Endothelial cell of umbilical vein (primary cell): ENCODE measurements around the gene DAO. TPM values are rescaled to one million over a fixed set of nuclear protein-coding genes. Genes with fewer than 3 reads are reported as not detected.
A peak's percentile ranks its signal among the peaks of the same experiment; 100 is the strongest.

Experiments
- BruUV-seq: library from RNA; stranded (reverse); fragments of 400-500 nt; replicated peaks from 2 replicates; lab custom pipeline; 2021; lab: Mats Ljungman, UMichigan
- CTCF ChIA-PET: fragments of 300-600, 350-600 bp; sonication (Branson Sonifier 250); formaldehyde crosslinking; loops from one replicate; lab custom pipeline; 2021; ENCODE audit warnings: antibody characterized with exemption, inconsistent platforms; lab: Charles Lee
- POLR2A ChIA-PET: fragments of 300-600, 350-600 bp; sonication (Branson Sonifier 250); formaldehyde crosslinking; loops from one replicate; lab custom pipeline; 2021; ENCODE audit warnings: antibody characterized with exemption, inconsistent platforms; lab: Charles Lee
- DNase-seq: peaks from one replicate; pipeline ENCODE4 v3.0.0-alpha.2; 2011; ENCODE audit warnings: low read depth, low spot score
- FAIRE-seq: peaks from 2 replicates; lab custom pipeline; 2011; peaks lifted over from hg19 to GRCh38; lab: Jason Lieb, UNC
- H2AFZ ChIP-seq: 2 replicates; pipeline ENCODE4 v1.6.0; 2012; ENCODE audit warnings: low read depth, low read length, control low read depth, inconsistent platforms
- H3K27ac ChIP-seq: 2 replicates; pipeline ENCODE4 v1.5.1; 2011; ENCODE audit warnings: low read depth, mild to moderate bottlenecking, control low read depth, low read length, moderate library complexity; ENCODE audit not compliant: insufficient read depth
- H3K27me3 ChIP-seq, 2 experiments: 2 replicates each; pipeline versions ENCODE4 v1.6.0 to v1.6.1; 2011; ENCODE audit warnings: low read length in 2 of 2, mixed read lengths in 1 of 2; ENCODE audit not compliant: control insufficient read depth in 2 of 2, insufficient read depth in 2 of 2
- H3K36me3 ChIP-seq, 2 experiments: 2 replicates in 1 of 2; 3 replicates in 1 of 2; pipeline ENCODE4 v1.5.1; 2011; ENCODE audit warnings: low read length in 2 of 2, mild to moderate bottlenecking in 1 of 2, moderate library complexity in 1 of 2; ENCODE audit not compliant: control insufficient read depth in 2 of 2, insufficient read depth in 2 of 2; ENCODE audit errors: extremely low read depth in 1 of 2
- H3K4me1 ChIP-seq: 3 replicates; pipeline ENCODE4 v1.5.1; 2011; ENCODE audit warnings: mild to moderate bottlenecking, low read length; ENCODE audit not compliant: control insufficient read depth, insufficient read depth; ENCODE audit errors: extremely low read depth
- H3K4me2 ChIP-seq: 2 replicates; pipeline ENCODE4 v1.6.1; 2011; ENCODE audit warnings: low read length, control low read depth, mixed read lengths; ENCODE audit not compliant: insufficient read depth
- H3K4me3 ChIP-seq, 3 experiments: fragments of 200-600 bp in 1 of 3; sonication (generic), shearing (Covaris generic) in 1 of 3; replicated peaks in 1 of 3; 2 replicates each; pipeline ENCODE4 v1.5.1; 2011 to 2016; ENCODE audit warnings: control low read depth in 3 of 3, low read length in 3 of 3, mild to moderate bottlenecking in 2 of 3, inconsistent platforms in 1 of 3, low read depth in 1 of 3, moderate library complexity in 1 of 3; ENCODE audit not compliant: insufficient read depth in 1 of 3
- H3K79me2 ChIP-seq: 2 replicates; pipeline ENCODE4 v1.6.0; 2012; ENCODE audit warnings: low read length, inconsistent platforms; ENCODE audit not compliant: control insufficient read depth, insufficient read depth
- H3K9ac ChIP-seq: replicated peaks from 2 replicates; pipeline ENCODE3; 2011; ENCODE audit warnings: low read length, control low read depth; ENCODE audit not compliant: insufficient read depth; ENCODE audit errors: extremely low read depth
- H3K9me1 ChIP-seq: replicated peaks from 3 replicates; pipeline ENCODE4 v1.6.0; 2011; ENCODE audit warnings: mild to moderate bottlenecking, low read length; ENCODE audit not compliant: control insufficient read depth, insufficient read depth; ENCODE audit errors: extremely low read depth
- H3K9me3 ChIP-seq: replicated peaks from 2 replicates; pipeline ENCODE4 v1.5.1; 2012; ENCODE audit warnings: low read length, inconsistent platforms; ENCODE audit not compliant: control insufficient read depth, insufficient read depth
- H4K20me1 ChIP-seq: replicated peaks from 2 replicates; pipeline ENCODE3; 2011; ENCODE audit warnings: mild to moderate bottlenecking, low read length; ENCODE audit not compliant: control insufficient read depth, insufficient read depth; ENCODE audit errors: extremely low read depth
- CTCF ChIP-seq, 2 donors: IDR thresholded peaks; 1 replicate in 1 of 2; 2 replicates in 1 of 2; pipeline ENCODE4 v1.5.1; 2011; ENCODE audit warnings: low read length in 2 of 2, mild to moderate bottlenecking in 2 of 2, moderate library complexity in 2 of 2, control low read depth in 1 of 2, inconsistent platforms in 1 of 2, low read depth in 1 of 2; ENCODE audit not compliant: insufficient read depth in 1 of 2; ENCODE audit errors: extremely low read depth in 1 of 2
- EZH2 ChIP-seq: IDR thresholded peaks from 2 replicates; pipeline ENCODE4 v1.6.1; 2012; ENCODE audit warnings: borderline replicate concordance, low read depth, mild to moderate bottlenecking, moderate library complexity, low read length, inconsistent platforms; ENCODE audit not compliant: severe bottlenecking
- FOS ChIP-seq: IDR thresholded peaks from 2 replicates; pipeline ENCODE4 v1.6.1; 2011; ENCODE audit warnings: mild to moderate bottlenecking, low read length, moderate library complexity, borderline replicate concordance; ENCODE audit not compliant: insufficient read depth
- GATA2 ChIP-seq: IDR thresholded peaks from 2 replicates; pipeline ENCODE4 v1.7.0; 2011; ENCODE audit warnings: low read depth, mild to moderate bottlenecking, moderate library complexity, mixed read lengths, low read length; ENCODE audit not compliant: insufficient read length, insufficient read depth
- JUN ChIP-seq: IDR thresholded peaks from 2 replicates; pipeline ENCODE4 v1.6.1; 2011; ENCODE audit warnings: borderline replicate concordance, low read depth; ENCODE audit not compliant: insufficient read length, insufficient read depth
- POLR2A ChIP-seq: IDR thresholded peaks from 2 replicates; pipeline ENCODE4 v1.6.1; 2012; ENCODE audit warnings: low read depth, mild to moderate bottlenecking, control low read depth, low read length
- POLR2AphosphoS5 ChIP-seq: IDR thresholded peaks from 2 replicates; pipeline ENCODE4 v1.6.1; 2012; ENCODE audit warnings: low read depth, mild to moderate bottlenecking, control low read depth, low read length, moderate library complexity; ENCODE audit not compliant: insufficient read depth
- dilution Hi-C: fragments of 300-500 bp; cut with MboI; formaldehyde crosslinking; loops from one replicate; pipeline ENCODE4 v1.15.0; 2019; ENCODE audit warnings: low sequenced_read_pairs; ENCODE audit not compliant: extremely low pct_ligation_motif_present
- intact Hi-C: fragments of 100-400 bp; cut with micrococcal nuclease; formaldehyde crosslinking; loops from one replicate; pipeline ENCODE4 v1.10.0; 2022
- polyA plus RNA-seq, 4 experiments: library from polyadenylated mRNA; depleted of rRNA in 3 of 4; stranded (reverse) in 3 of 4; unstranded in 1 of 4; fragments of >200 nt; gene quantifications; 2 replicates each; pipeline versions ENCODE4 v1.2.1 to v1.2.3, GENCODE V29; 2011 to 2012; ENCODE audit warnings: missing spikeins in 1 of 4
- total RNA-seq: library from RNA; stranded (reverse); gene quantifications from 2 replicates; pipeline ENCODE4 v1.2.3, GENCODE V29; 2021
- TF ChIP-seq, protein P1 (sequence below): IDR thresholded peaks from 2 replicates; pipeline ENCODE4 v1.6.1; 2011; ENCODE audit not compliant: insufficient read depth, insufficient read length

The DAO gene
- total and polyA plus RNA-seq, 2 donors (not counting 3 experiments of a cell fraction or from before 2014, with no cell fraction given) = not detected

GRCh38 chr12:108884116-108885012 lies 4.5 kb downstream of the DAO start:
- Histone ChIP-seq H2AFZ (no peak overlapping the region), H3K9me1 (no peaks in the 10 kb centered on the region), H3K9me3 (no peaks in the 10 kb centered on the region), H3K27ac (no peak overlapping the region), H3K27me3 (no peaks in the 10 kb centered on the region), H3K79me2 (no peaks in the 10 kb centered on the region), H3K4me1 (no peaks in the 10 kb centered on the region), H3K4me2 (no peak overlapping the region), H3K4me3 (no peak overlapping the region), H3K9ac (no peak overlapping the region), H3K36me3 (no peaks in the 10 kb centered on the region), H4K20me1 (no peaks in the 10 kb centered on the region)
- FAIRE-seq = no peak
- ChIA-PET CTCF (interaction anchor here (0.6 to 3.4 kb wide), 17 partner anchors 13 to 501 kb away, joined by 3 to 15 read pairs (median 3); partner anchors contain the start of genes ALKBH2 and SSH1), POLR2A (no interaction called here)
- peak; percentile 28 for DNase-seq
- BruUV-seq = no TSS peak
- dilution Hi-C loops = no loop called here
- no peak for TF ChIP-seq GATA2
- peak; percentile 60 to 78 for TF ChIP-seq CTCF (IDR thresholded peaks at IDR 0.05; ENCODE audit: extremely low read depth in 1 of 2, insufficient read depth in 1 of 2, low read depth in 1 of 2, low read length in 2 of 2)
- TF ChIP-seq JUN = no peak
- no peak for TF ChIP-seq POLR2AphosphoS5
- no peak for TF ChIP-seq POLR2A
- TF ChIP-seq, protein P1, sequence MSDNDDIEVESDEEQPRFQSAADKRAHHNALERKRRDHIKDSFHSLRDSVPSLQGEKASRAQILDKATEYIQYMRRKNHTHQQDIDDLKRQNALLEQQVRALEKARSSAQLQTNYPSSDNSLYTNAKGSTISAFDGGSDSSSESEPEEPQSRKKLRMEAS = no peak
- no peak for TF ChIP-seq EZH2
- no peak for TF ChIP-seq FOS
- intact Hi-C loops = loop anchor here (1.0 kb wide), 2 partner anchors 67 to 209 kb away; partner anchors contain the start of gene ALKBH2
